ENCODE measurements around the gene PARD3B. TPM values are rescaled to one million over a fixed set of nuclear protein-coding genes. Genes with fewer than 3 reads are reported as not detected.

Gene PARD3B
- total and polyA plus RNA-seq, 2 of the 13 experiments (the other 11 are each of a cell fraction or from before 2014, with no cell fraction given) = 0.71 to 2.3 TPM

DNA sequence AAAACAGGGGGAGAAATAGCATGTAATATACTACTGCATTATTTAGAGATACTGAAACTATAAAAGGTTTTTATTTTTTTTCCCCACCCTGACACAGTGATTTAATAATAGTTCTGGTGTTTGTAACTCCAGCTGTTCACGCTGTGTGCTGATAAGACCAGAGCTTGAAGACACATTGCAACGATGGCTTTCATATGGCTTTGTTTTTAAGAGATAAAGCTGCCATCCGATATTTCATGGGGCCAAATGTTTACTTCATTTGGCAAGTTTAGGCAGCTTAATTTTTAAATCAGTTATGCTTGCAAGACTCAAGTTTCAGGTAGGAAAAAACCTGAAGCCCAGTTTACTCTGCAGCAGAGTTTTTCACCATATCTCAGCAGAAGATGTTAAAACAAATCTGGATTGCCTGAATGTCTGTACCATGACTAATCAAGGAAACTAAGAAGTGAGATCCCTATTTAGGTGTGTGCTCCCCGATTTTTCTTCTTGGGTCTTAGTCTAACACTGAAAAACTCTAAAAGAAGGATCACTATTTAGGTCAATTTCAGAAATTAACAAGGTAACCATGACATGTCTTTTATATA is 508.6 kb downstream of the PARD3B start (continued):
- TF ChIP-seq BHLHE40 (IDR thresholded peaks at IDR 0.05; ENCODE audit: low read length) (no peak), RAD21 (CRISPR knock-in tag; IDR thresholded peaks at IDR 0.05) (no peak), ZNF263 (CRISPR knock-in tag; IDR thresholded peaks at IDR 0.05) (no peak), ZNF83 (CRISPR knock-in tag; IDR thresholded peaks at IDR 0.05; ENCODE audit: borderline replicate concordance) (no peak), CC2D1A (CRISPR knock-in tag; IDR thresholded peaks at IDR 0.05) (no peak), SOX5 (CRISPR knock-in tag; IDR thresholded peaks at IDR 0.05; ENCODE audit: borderline replicate concordance) (no peak), ZBTB39 (CRISPR knock-in tag; IDR thresholded peaks at IDR 0.05) (no peak)
- TF ChIP-seq, protein P1, sequence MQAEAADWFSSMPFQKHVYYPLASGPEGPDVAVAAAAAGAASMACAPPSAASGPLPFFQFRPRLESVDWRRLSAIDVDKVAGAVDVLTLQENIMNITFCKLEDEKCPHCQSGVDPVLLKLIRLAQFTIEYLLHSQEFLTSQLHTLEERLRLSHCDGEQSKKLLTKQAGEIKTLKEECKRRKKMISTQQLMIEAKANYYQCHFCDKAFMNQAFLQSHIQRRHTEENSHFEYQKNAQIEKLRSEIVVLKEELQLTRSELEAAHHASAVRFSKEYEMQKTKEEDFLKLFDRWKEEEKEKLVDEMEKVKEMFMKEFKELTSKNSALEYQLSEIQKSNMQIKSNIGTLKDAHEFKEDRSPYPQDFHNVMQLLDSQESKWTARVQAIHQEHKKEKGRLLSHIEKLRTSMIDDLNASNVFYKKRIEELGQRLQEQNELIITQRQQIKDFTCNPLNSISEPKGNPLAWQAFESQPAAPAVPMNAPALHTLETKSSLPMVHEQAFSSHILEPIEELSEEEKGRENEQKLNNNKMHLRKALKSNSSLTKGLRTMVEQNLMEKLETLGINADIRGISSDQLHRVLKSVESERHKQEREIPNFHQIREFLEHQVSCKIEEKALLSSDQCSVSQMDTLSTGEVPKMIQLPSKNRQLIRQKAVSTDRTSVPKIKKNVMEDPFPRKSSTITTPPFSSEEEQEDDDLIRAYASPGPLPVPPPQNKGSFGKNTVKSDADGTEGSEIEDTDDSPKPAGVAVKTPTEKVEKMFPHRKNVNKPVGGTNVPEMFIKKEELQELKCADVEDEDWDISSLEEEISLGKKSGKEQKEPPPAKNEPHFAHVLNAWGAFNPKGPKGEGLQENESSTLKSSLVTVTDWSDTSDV (CRISPR knock-in tag; IDR thresholded peaks at IDR 0.05) = no peak
- TF ChIP-seq, protein P2, sequence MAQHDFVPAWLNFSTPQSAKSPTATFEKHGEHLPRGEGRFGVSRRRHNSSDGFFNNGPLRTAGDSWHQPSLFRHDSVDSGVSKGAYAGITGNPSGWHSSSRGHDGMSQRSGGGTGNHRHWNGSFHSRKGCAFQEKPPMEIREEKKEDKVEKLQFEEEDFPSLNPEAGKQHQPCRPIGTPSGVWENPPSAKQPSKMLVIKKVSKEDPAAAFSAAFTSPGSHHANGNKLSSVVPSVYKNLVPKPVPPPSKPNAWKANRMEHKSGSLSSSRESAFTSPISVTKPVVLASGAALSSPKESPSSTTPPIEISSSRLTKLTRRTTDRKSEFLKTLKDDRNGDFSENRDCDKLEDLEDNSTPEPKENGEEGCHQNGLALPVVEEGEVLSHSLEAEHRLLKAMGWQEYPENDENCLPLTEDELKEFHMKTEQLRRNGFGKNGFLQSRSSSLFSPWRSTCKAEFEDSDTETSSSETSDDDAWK (CRISPR knock-in tag; IDR thresholded peaks at IDR 0.05) = no peak

Data from HepG2 (cell line).